RWPE2 (cell line): Measurements from ENCODE around the gene PDE3B.

Source experiments
- ATAC-seq: fragments of 200-7000 bp; cut with Tn5 transposase; 3 replicates; pipeline ENCODE4 v1.9.1; 2021; ENCODE audit warnings: low read depth
- DNase-seq: peaks from one replicate; pipeline ENCODE4 v3.0.0-alpha.2; 2020; ENCODE audit warnings: low spot score
- H3K27ac ChIP-seq: fragments of 450-650 bp; 2 replicates; pipeline ENCODE4 v1.5.1; 2017; ENCODE audit warnings: mild to moderate bottlenecking; ENCODE audit not compliant: poor library complexity, severe bottlenecking
- H3K27me3 ChIP-seq: fragments of 250-450 bp; sonication (Bioruptor Pico); 2 replicates; pipeline ENCODE4 v1.5.1; 2021; ENCODE audit warnings: mild to moderate bottlenecking, moderate library complexity; ENCODE audit not compliant: insufficient read depth, poor library complexity, severe bottlenecking
- H3K36me3 ChIP-seq: fragments of 250-450 bp; sonication (Bioruptor Pico); 2 replicates; pipeline ENCODE4 v1.5.1; 2020; ENCODE audit warnings: low read depth, mild to moderate bottlenecking, moderate library complexity
- H3K4me1 ChIP-seq: fragments of 250-450 bp; sonication (Bioruptor Pico); 2 replicates; pipeline ENCODE4 v1.5.1; 2021; ENCODE audit warnings: mild to moderate bottlenecking, moderate library complexity; ENCODE audit not compliant: insufficient read depth, poor library complexity, severe bottlenecking
- H3K4me3 ChIP-seq: fragments of 250-450 bp; sonication (Bioruptor Pico); 2 replicates; pipeline ENCODE4 v1.5.1; 2021; ENCODE audit warnings: mild to moderate bottlenecking, moderate library complexity; ENCODE audit not compliant: severe bottlenecking
- H3K9me3 ChIP-seq: fragments of 250-450 bp; sonication (Bioruptor Pico); 2 replicates; pipeline ENCODE4 v1.5.1; 2021; ENCODE audit warnings: mild to moderate bottlenecking, moderate library complexity; ENCODE audit not compliant: severe bottlenecking
- TF ChIP-seq, protein P1 (sequence below): fragments of 450-650 bp; IDR thresholded peaks from one replicate; pipeline ENCODE4 v1.5.1; 2017; ENCODE audit warnings: mild to moderate bottlenecking, moderate library complexity; ENCODE audit not compliant: poor library complexity, severe bottlenecking

Gene PDE3B

DNA sequence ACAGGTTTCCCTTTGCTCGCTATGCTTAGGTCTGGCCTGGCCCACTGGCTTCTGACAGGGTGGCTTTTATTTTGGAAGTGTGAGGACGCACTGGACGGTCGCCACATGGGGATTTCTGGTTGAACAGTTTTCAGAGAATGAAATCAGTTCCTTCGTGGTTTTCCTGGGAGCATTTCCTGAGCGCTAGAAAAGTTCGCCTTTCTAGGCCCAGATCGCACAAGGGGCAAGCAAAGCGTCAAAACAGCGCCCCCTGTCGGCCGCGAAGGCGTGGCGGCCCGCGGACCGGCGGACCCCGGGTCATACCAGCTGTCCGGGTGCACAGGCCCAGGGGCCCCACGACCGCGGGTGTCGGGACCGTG, 261.1 kb downstream of the PDE3B start:
- peaks cover 2% of the 10 kb centered on the region for H3K27me3 ChIP-seq
- peaks cover 5% of the 10 kb centered on the region for H3K4me1 ChIP-seq
- H3K9me3 ChIP-seq: no peaks in the 10 kb centered on the region
- DNase-seq (no peak), ATAC-seq (no peak)
- no peaks in the 10 kb centered on the region for H3K36me3 ChIP-seq
- no peak overlapping the region for H3K4me3 ChIP-seq
- TF ChIP-seq, protein P1, sequence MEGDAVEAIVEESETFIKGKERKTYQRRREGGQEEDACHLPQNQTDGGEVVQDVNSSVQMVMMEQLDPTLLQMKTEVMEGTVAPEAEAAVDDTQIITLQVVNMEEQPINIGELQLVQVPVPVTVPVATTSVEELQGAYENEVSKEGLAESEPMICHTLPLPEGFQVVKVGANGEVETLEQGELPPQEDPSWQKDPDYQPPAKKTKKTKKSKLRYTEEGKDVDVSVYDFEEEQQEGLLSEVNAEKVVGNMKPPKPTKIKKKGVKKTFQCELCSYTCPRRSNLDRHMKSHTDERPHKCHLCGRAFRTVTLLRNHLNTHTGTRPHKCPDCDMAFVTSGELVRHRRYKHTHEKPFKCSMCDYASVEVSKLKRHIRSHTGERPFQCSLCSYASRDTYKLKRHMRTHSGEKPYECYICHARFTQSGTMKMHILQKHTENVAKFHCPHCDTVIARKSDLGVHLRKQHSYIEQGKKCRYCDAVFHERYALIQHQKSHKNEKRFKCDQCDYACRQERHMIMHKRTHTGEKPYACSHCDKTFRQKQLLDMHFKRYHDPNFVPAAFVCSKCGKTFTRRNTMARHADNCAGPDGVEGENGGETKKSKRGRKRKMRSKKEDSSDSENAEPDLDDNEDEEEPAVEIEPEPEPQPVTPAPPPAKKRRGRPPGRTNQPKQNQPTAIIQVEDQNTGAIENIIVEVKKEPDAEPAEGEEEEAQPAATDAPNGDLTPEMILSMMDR: peak; percentile 62
- no peak overlapping the region for H3K27ac ChIP-seq

DNA sequence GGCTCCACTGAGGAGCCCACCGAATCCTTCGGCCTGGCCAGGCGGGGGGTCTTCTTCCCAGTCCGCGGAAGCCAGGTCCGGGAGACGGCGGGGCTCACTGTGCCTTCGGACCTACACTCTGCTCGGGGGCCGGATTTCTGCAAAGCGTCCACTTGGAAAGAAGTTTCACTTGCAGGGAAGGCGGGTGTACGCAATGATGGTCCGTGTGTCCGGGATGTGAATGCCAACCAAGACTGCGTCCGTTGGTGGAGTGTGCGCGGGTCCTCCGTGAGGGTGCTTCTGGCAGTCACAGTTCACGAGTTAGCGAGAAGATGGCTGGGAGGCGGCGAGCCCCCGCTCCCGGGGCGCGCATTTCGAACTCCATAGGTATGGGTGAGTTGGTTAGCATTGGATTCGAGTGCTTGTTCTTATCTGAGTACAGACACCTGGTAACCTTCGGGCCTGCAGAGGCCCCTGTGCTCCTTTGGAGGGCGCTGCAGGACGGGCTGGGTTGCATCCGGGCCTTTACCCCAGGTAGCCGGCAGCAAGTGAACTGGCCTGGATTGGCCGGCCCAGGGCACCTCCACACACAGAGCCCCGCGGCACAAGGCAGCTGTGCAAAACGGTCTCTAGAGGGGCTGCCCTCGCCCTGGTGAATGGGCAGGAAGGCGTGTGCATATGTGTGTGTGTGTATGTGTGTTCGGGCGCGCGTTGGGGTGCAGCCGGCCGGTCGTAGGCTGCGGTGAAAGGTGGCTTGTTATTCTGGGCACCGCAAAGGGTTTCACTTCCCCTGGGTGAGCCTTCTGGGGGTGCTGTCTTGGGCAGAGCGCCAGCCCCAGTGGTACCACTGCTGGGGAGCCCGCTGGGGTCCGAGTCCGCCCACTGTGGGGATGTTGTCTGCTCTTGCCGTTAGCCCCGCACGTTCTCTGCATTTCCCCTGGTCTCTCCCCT, 261.8 kb downstream of the PDE3B start:
- no peak overlapping the region for H3K4me3 ChIP-seq
- no peak overlapping the region for H3K27ac ChIP-seq
- peaks cover 2% of the 10 kb centered on the region for H3K27me3 ChIP-seq
- TF ChIP-seq, protein P1: peak; percentile 29
- ATAC-seq (no peak), DNase-seq (no peak)
- peaks cover 5% of the 10 kb centered on the region for H3K4me1 ChIP-seq
- H3K9me3 ChIP-seq: no peaks in the 10 kb centered on the region
- no peaks in the 10 kb centered on the region for H3K36me3 ChIP-seq

DNA sequence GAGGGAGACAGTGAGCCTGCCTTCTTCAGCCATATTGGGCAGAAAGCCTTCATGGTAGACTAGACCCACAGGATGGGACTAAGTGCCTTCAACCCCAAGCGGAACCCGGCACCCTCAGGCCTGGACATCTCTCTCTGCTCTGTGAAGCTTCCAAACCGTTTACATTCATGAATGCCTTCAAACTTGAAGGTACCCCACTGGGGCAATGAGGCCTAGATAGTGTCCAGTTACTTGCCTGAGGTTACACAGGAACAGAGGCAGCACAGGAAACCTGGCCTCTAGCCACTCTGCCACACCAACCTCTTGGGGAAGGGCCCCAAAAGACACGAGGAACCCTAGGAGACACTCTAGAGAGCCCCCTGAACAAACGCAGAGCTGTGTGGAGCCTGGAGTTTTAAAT, 263.0 kb downstream of the PDE3B start:
- no peak overlapping the region for H3K27ac ChIP-seq
- peaks cover 5% of the 10 kb centered on the region for H3K4me1 ChIP-seq
- no peaks in the 10 kb centered on the region for H3K9me3 ChIP-seq
- ATAC-seq (no peak), DNase-seq (no peak)
- H3K36me3 ChIP-seq: no peaks in the 10 kb centered on the region
- TF ChIP-seq, protein P1: no peak
- H3K27me3 ChIP-seq: peaks cover 9% of the 10 kb centered on the region
- no peak overlapping the region for H3K4me3 ChIP-seq

DNA sequence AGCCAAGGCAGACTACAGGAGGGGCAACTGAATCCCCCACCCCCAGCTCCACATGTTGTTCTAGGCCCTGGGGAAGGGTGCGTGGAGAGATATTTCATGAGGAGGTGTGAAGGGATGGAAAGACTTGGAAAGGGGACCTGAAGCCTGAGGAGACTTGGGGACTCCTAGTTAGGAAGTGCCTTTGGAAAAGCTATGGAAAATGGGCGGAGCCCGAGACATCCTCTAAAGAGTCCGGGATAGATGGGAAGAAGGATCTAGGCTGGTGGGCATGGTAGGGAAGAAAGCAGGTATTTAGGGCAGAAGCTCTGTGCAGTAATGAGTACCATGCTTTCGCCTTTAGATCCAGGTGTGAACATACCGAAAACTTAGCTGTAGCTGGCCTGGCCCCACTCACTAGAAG, 263.4 kb downstream of the PDE3B start:
- no peak overlapping the region for H3K4me3 ChIP-seq
- TF ChIP-seq, protein P1: no peak
- H3K9me3 ChIP-seq: no peaks in the 10 kb centered on the region
- no peak for DNase-seq
- ATAC-seq: no peak
- H3K27me3 ChIP-seq: peaks cover 11% of the 10 kb centered on the region
- no peak overlapping the region for H3K27ac ChIP-seq
- H3K4me1 ChIP-seq: peaks cover 5% of the 10 kb centered on the region
- no peaks in the 10 kb centered on the region for H3K36me3 ChIP-seq
